ENCODE measurements around the gene AKNAD1.

DNA sequence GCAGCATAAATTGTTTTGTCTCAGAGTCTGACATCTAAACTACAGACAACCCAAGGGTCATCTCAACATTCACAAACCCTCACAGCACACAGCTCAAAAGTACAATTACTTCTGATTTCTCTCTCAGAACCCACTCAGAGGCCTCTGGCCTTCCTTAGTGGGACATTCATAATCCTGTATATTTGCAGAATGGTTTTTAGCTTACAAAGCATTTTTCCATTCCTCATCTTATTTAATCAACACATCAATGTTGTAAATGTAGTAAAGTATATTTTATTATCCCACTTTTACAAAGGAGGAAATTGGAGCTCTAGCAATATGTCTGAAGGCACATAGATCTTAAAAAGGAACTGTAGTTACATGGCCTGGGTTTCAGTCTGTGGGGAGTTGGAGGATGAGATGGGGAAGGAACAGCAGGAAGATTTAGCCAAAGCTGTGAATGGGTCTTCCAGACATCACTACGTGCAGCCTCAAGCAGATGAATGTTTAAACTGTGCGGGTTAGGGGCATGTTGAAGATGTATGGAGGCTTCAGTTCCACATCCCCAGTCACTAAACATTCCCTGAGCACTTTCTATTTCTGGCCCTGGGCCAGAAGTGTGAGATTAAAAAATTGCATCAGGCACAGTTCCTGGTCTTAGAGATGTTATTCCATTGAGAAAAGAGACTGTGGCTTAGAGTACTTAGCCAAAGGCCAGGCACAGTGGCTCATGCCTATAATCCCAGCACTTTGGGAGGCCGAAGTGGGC is 13.3 kb downstream of the AKNAD1 start:
- TF ChIP-seq ELF4 (IDR thresholded peaks at IDR 0.05) (no peak), TARDBP (IDR thresholded peaks at IDR 0.05) (no peak), SP1 (IDR thresholded peaks at IDR 0.05) (no peak)

Measured in HEK293T (cell line).